ENCODE data around the gene NLRP5.

NLRP5 gene

DNA sequence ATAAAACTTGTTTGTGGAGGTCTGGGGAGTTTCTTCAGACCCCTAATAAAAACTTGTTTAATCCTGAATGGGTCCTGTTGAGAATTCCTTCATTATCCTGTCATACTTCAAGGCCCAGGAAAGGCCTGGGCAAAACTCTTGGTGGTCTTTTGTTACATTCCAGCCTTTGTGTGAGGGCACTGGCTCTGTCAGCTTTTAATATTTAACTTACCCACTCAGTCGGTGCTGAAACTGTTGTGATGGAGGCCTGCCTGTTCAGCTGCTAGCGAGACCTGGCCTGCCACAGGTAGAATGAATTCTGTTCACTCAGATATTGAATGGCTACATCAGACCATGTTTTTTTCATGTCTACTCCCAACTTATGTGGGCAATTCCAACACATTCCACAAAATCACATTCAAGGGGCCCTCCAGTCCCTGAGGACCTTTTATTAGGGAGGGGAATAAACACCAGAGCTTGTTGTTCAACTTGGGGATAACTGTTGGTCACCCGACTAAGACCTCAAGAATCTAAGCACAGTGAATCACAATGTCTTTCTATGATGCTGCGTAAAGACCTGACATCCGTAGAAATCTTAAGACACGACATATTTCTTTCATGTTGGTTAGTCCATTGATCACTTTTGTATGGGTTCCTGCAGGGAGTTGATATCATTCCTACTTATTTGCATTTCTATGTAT lies 26.4 kb upstream of the NLRP5 start:
- TF ChIP-seq, protein P1, sequence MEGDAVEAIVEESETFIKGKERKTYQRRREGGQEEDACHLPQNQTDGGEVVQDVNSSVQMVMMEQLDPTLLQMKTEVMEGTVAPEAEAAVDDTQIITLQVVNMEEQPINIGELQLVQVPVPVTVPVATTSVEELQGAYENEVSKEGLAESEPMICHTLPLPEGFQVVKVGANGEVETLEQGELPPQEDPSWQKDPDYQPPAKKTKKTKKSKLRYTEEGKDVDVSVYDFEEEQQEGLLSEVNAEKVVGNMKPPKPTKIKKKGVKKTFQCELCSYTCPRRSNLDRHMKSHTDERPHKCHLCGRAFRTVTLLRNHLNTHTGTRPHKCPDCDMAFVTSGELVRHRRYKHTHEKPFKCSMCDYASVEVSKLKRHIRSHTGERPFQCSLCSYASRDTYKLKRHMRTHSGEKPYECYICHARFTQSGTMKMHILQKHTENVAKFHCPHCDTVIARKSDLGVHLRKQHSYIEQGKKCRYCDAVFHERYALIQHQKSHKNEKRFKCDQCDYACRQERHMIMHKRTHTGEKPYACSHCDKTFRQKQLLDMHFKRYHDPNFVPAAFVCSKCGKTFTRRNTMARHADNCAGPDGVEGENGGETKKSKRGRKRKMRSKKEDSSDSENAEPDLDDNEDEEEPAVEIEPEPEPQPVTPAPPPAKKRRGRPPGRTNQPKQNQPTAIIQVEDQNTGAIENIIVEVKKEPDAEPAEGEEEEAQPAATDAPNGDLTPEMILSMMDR (IDR thresholded peaks at IDR 0.05; ENCODE audit: insufficient read depth, missing control alignments) = no peak
- DNase-seq (ENCODE audit: insufficient read length, low spot score) = no peak
- no peak for FAIRE-seq

GRCh38 chr19:55962186-55962585 lies 24.4 kb upstream of the NLRP5 start:
- TF ChIP-seq, protein P1 (IDR thresholded peaks at IDR 0.05; ENCODE audit: insufficient read depth, missing control alignments) = no peak
- FAIRE-seq (no peak), DNase-seq (ENCODE audit: insufficient read length, low spot score) (no peak)

GRCh38 chr19:55973982-55974381 lies 12.6 kb upstream of the NLRP5 start:
- DNase-seq (ENCODE audit: insufficient read length, low spot score) = no peak
- TF ChIP-seq, protein P1 (IDR thresholded peaks at IDR 0.05; ENCODE audit: insufficient read depth, missing control alignments) = no peak
- no peak for FAIRE-seq

GRCh38 chr19:55980415-55980814 lies 6.2 kb upstream of the NLRP5 start:
- DNase-seq (ENCODE audit: insufficient read length, low spot score) = no peak
- TF ChIP-seq, protein P1 (IDR thresholded peaks at IDR 0.05; ENCODE audit: insufficient read depth, missing control alignments) = no peak
- no peak for FAIRE-seq

DNA sequence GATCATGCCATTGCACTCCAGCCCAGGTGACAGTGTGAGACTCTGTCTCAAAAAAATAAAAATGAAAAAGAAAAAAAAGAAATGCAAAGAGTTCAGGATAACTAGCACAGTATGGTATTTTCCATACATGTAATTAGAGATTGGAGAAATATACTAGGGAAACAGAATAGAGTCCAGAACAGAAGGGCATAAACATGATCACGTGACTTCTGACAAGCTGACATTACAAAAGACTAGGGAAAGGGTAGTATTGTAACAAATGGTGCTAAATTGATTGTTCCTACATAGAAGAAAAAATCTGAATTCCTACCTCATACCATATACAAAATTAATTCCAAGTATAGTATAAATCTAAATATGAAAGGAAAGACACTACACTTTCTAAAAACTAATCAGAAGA lies 1.3 kb upstream of the NLRP5 start:
- DNase-seq (ENCODE audit: insufficient read length, low spot score) (no peak), FAIRE-seq (no peak)
- TF ChIP-seq, protein P1 (IDR thresholded peaks at IDR 0.05; ENCODE audit: insufficient read depth, missing control alignments) = no peak

DNA sequence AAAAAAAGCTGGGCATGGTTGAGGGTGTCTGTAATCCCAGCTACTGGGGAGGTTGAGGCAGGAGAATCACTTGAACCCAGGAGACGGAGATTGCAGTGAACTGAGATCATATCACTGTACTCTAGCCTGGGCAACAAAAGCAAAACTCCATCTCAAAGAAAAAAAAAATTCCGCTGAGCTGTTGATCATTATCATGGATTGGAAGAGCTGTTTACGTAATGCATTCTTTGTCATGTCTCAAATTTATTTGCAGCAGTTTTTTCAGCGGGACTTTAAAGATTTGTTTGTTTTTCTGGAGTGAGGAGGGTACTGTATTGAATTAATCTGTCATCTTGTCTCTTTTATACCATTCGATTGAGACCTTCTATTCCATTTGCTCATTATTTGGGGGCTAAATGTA lies 4.3 kb downstream of the NLRP5 start:
- TF ChIP-seq, protein P1 (IDR thresholded peaks at IDR 0.05; ENCODE audit: insufficient read depth, missing control alignments) = no peak
- FAIRE-seq = no peak
- DNase-seq (ENCODE audit: insufficient read length, low spot score) = no peak

GRCh38 chr19:55993492-55993891 lies 6.9 kb downstream of the NLRP5 start:
- DNase-seq (ENCODE audit: insufficient read length, low spot score) = no peak
- no peak for FAIRE-seq

More at GRCh38 chr19:55993492-55993891, 6.9 kb downstream of the NLRP5 start:
- TF ChIP-seq, protein P1 (IDR thresholded peaks at IDR 0.05; ENCODE audit: insufficient read depth, missing control alignments) = no peak

All from D721Med (cell line).